Measurements from ENCODE around the gene CDA. TPM values are rescaled to one million over a fixed set of nuclear protein-coding genes. Genes with fewer than 3 reads are reported as not detected.

Gene CDA
- total RNA-seq, 5 donors from 2014 or later (not counting 1 experiment from before 2014, with no cell fraction given) = 0.35 TPM; not detected in 4

- WGBS (ENCODE audit: insufficient coverage) = 68% methylated on average over 7 of the region's 7 CpGs
- ChIA-PET POLR2A (no interaction called here), CTCF (no interaction called here)
- Histone ChIP-seq H3K9me3 (no peaks in the 10 kb centered on the region), H3K4me1 (ENCODE audit: control insufficient read depth in 1 of 2, extremely low read depth in 1 of 2, insufficient read depth in 2 of 2, low read length in 2 of 2) (peaks cover 0 to 8% of the 10 kb centered on the region in 2 experiments), H3K27me3 (replicated peaks in 1 of 2; ENCODE audit: control insufficient read depth in 2 of 2, extremely low read depth in 1 of 2, insufficient read depth in 2 of 2, low read length in 1 of 2) (peaks cover 6 to 68% of the 10 kb centered on the region in 2 experiments), H3K36me3 (ENCODE audit: control insufficient read depth in 2 of 2, extremely low read depth in 1 of 2, insufficient read depth in 1 of 2, low read length in 1 of 2) (no peaks in the 10 kb centered on the region), H3K4me3 (ENCODE audit: control insufficient read depth in 1 of 2, extremely low read depth in 1 of 2, low read length in 1 of 2) (no peak overlapping the region), H3K27ac (ENCODE audit: low read length) (no peak overlapping the region)
- Mint-ChIP-seq H3K4me1 (peaks cover 0 to 3% (median 2%) of the 10 kb centered on the region in 3 donors), H3K36me3 (no peaks in the 10 kb centered on the region), H3K27ac (no peak overlapping the region), H3K9me3 (no peaks in the 10 kb centered on the region), H3K27me3 (peaks cover 17 to 40% of the 10 kb centered on the region in 2 donors), H3K4me3 (no peak overlapping the region)
- no peak for DNase-seq
- no peak for ATAC-seq (replicated peaks in 1 of 4)
Measured at GRCh38 chr1:20555025-20555757, 33.7 kb upstream of the CDA start.

- Mint-ChIP-seq H3K4me3 (no peak overlapping the region), H3K27me3 (peaks cover 19 to 42% of the 10 kb centered on the region in 2 donors), H3K27ac (no peak overlapping the region), H3K36me3 (no peaks in the 10 kb centered on the region), H3K4me1 (peaks cover 0 to 3% (median 2%) of the 10 kb centered on the region in 3 donors), H3K9me3 (no peaks in the 10 kb centered on the region)
- no peaks in the 10 kb centered on the region for H3K9me3 ChIP-seq
- DNase-seq = no peak
- no peaks in the 10 kb centered on the region for H3K36me3 ChIP-seq (ENCODE audit: control insufficient read depth in 2 of 2, extremely low read depth in 1 of 2, insufficient read depth in 1 of 2, low read length in 1 of 2)
- ChIA-PET CTCF (no interaction called here), POLR2A (no interaction called here)
- WGBS (ENCODE audit: insufficient coverage) = 50% methylated on average over 1 of the region's 4 CpGs
- peaks cover 0 to 8% of the 10 kb centered on the region in 2 experiments for H3K4me1 ChIP-seq (ENCODE audit: control insufficient read depth in 1 of 2, extremely low read depth in 1 of 2, insufficient read depth in 2 of 2, low read length in 2 of 2)
- no peak overlapping the region for H3K4me3 ChIP-seq (ENCODE audit: control insufficient read depth in 1 of 2, extremely low read depth in 1 of 2, low read length in 1 of 2)
- H3K27ac ChIP-seq (ENCODE audit: low read length) = no peak overlapping the region
- H3K27me3 ChIP-seq (replicated peaks in 1 of 2; ENCODE audit: control insufficient read depth in 2 of 2, extremely low read depth in 1 of 2, insufficient read depth in 2 of 2, low read length in 1 of 2) = peaks cover 6 to 67% of the 10 kb centered on the region in 2 experiments
- ATAC-seq (replicated peaks in 1 of 4) = no peak
Measured at GRCh38 chr1:20555758-20556120, 33.2 kb upstream of the CDA start.

GRCh38 chr1:20558191-20558590 lies 30.7 kb upstream of the CDA start:
- no peaks in the 10 kb centered on the region for H3K4me1 ChIP-seq (ENCODE audit: control insufficient read depth in 1 of 2, extremely low read depth in 1 of 2, insufficient read depth in 2 of 2, low read length in 2 of 2)
- H3K4me3 ChIP-seq (ENCODE audit: control insufficient read depth in 1 of 2, extremely low read depth in 1 of 2, low read length in 1 of 2) = no peak overlapping the region
- WGBS (ENCODE audit: insufficient coverage) = no CpG with 5 or more reads among the region's 5 CpGs
- ATAC-seq (replicated peaks in 1 of 4) = no peak
- DNase-seq = no peak
- H3K9me3 Mint-ChIP-seq = no peaks in the 10 kb centered on the region
- CTCF ChIA-PET = no interaction called here
- peaks cover 30 to 46% of the 10 kb centered on the region in 2 donors for H3K27me3 Mint-ChIP-seq
- H3K4me1 Mint-ChIP-seq = peaks cover 0 to 3% (median 2%) of the 10 kb centered on the region in 3 donors
- no peaks in the 10 kb centered on the region for H3K9me3 ChIP-seq
- POLR2A ChIA-PET = no interaction called here
- no peaks in the 10 kb centered on the region for H3K36me3 ChIP-seq (ENCODE audit: control insufficient read depth in 2 of 2, extremely low read depth in 1 of 2, insufficient read depth in 1 of 2, low read length in 1 of 2)
- H3K27ac ChIP-seq (ENCODE audit: low read length) = no peak overlapping the region
- no peak overlapping the region for H3K27ac Mint-ChIP-seq
- H3K4me3 Mint-ChIP-seq = no peak overlapping the region
- H3K27me3 ChIP-seq (replicated peaks in 1 of 2; ENCODE audit: control insufficient read depth in 2 of 2, extremely low read depth in 1 of 2, insufficient read depth in 2 of 2, low read length in 1 of 2) = peaks cover 8 to 59% of the 10 kb centered on the region in 2 experiments
- H3K36me3 Mint-ChIP-seq = no peaks in the 10 kb centered on the region

DNA sequence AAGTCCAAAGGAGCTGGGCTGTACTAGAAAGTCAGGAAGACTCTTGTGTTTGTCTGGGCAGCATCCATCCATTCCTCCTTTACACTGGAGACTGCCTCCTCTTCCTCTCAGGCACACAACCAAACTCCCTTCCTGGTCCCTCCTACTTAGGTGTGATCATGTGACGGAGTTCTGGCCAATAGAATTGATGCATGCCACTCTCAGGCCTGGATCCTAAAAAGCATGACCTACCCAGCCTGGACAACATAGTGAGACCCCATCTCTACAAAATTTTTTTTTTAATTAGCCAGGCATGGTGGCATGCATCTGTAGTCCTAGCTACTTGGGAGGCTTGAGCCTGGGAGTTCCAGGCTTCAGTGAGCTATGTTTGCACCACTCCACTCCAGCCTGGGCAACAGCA lies 27.9 kb upstream of the CDA start:
- Mint-ChIP-seq H3K9me3 (no peaks in the 10 kb centered on the region), H3K27ac (no peak overlapping the region), H3K36me3 (no peaks in the 10 kb centered on the region), H3K4me3 (no peak overlapping the region), H3K27me3 (peaks cover 33 to 45% of the 10 kb centered on the region in 2 donors), H3K4me1 (no peaks in the 10 kb centered on the region)
- peaks cover 4 to 50% of the 10 kb centered on the region in 2 experiments for H3K27me3 ChIP-seq (replicated peaks in 1 of 2; ENCODE audit: control insufficient read depth in 2 of 2, extremely low read depth in 1 of 2, insufficient read depth in 2 of 2, low read length in 1 of 2)
- no peaks in the 10 kb centered on the region for H3K36me3 ChIP-seq (ENCODE audit: control insufficient read depth in 2 of 2, extremely low read depth in 1 of 2, insufficient read depth in 1 of 2, low read length in 1 of 2)
- H3K4me1 ChIP-seq (ENCODE audit: control insufficient read depth in 1 of 2, extremely low read depth in 1 of 2, insufficient read depth in 2 of 2, low read length in 2 of 2) = no peaks in the 10 kb centered on the region
- ATAC-seq (replicated peaks in 1 of 4) (no peak), DNase-seq (no peak)
- 71% methylated on average over 1 of the region's 1 CpG for WGBS (ENCODE audit: insufficient coverage)
- POLR2A ChIA-PET = no interaction called here
- no peak overlapping the region for H3K27ac ChIP-seq (ENCODE audit: low read length)
- no peaks in the 10 kb centered on the region for H3K9me3 ChIP-seq
- CTCF ChIA-PET = no interaction called here
- H3K4me3 ChIP-seq (ENCODE audit: control insufficient read depth in 1 of 2, extremely low read depth in 1 of 2, low read length in 1 of 2) = no peak overlapping the region

DNA sequence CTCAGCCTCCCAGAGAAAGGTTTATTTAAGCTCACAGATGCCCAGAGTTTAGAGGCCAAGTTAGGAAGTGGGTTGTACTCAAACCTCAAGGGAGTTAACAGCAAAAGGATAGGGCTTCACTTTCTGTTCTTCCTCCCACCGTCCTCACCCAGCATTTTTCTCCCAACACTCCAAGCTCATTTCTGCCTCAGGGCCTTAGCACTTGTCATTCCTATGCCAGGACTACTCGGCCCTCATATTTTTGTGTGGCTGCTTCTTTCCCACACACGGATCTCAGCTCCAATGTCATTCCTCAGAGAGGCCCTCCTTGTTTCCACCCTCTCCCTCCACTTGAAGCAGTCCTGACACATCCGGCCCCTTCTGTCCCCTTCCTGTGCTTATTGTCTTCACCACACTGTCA lies 23.7 kb upstream of the CDA start:
- Histone ChIP-seq H3K36me3 (ENCODE audit: control insufficient read depth in 2 of 2, extremely low read depth in 1 of 2, insufficient read depth in 1 of 2, low read length in 1 of 2) (no peaks in the 10 kb centered on the region), H3K27ac (ENCODE audit: low read length) (no peak overlapping the region), H3K9me3 (no peaks in the 10 kb centered on the region), H3K27me3 (replicated peaks in 1 of 2; ENCODE audit: control insufficient read depth in 2 of 2, extremely low read depth in 1 of 2, insufficient read depth in 2 of 2, low read length in 1 of 2) (peaks cover 8 to 50% of the 10 kb centered on the region in 2 experiments), H3K4me1 (ENCODE audit: control insufficient read depth in 1 of 2, extremely low read depth in 1 of 2, insufficient read depth in 2 of 2, low read length in 2 of 2) (no peaks in the 10 kb centered on the region), H3K4me3 (ENCODE audit: control insufficient read depth in 1 of 2, extremely low read depth in 1 of 2, low read length in 1 of 2) (no peak overlapping the region)
- H3K4me3 Mint-ChIP-seq = no peak overlapping the region
- H3K36me3 Mint-ChIP-seq = no peaks in the 10 kb centered on the region
- H3K27ac Mint-ChIP-seq = no peak overlapping the region
- H3K27me3 Mint-ChIP-seq = peaks cover 42 to 54% of the 10 kb centered on the region in 2 donors
- no peaks in the 10 kb centered on the region for H3K4me1 Mint-ChIP-seq
- POLR2A ChIA-PET = no interaction called here
- DNase-seq (no peak), ATAC-seq (replicated peaks in 1 of 4) (no peak)
- CTCF ChIA-PET = no interaction called here
- WGBS (ENCODE audit: insufficient coverage) = 63% methylated on average over 4 of the region's 4 CpGs
- H3K9me3 Mint-ChIP-seq = no peaks in the 10 kb centered on the region

GRCh38 chr1:20569523-20570098 lies 19.3 kb upstream of the CDA start:
- POLR2A ChIA-PET = no interaction called here
- no peaks in the 10 kb centered on the region for H3K36me3 Mint-ChIP-seq
- no peaks in the 10 kb centered on the region for H3K9me3 ChIP-seq
- H3K4me1 ChIP-seq (ENCODE audit: control insufficient read depth in 1 of 2, extremely low read depth in 1 of 2, insufficient read depth in 2 of 2, low read length in 2 of 2) = no peaks in the 10 kb centered on the region
- peaks cover 9 to 35% of the 10 kb centered on the region in 2 experiments for H3K27me3 ChIP-seq (replicated peaks in 1 of 2; ENCODE audit: control insufficient read depth in 2 of 2, extremely low read depth in 1 of 2, insufficient read depth in 2 of 2, low read length in 1 of 2)
- no peak overlapping the region for H3K27ac Mint-ChIP-seq
- CTCF ChIA-PET = no interaction called here
- peaks cover 0 to 3% (median 0%) of the 10 kb centered on the region in 3 donors for H3K9me3 Mint-ChIP-seq
- H3K4me3 ChIP-seq (ENCODE audit: control insufficient read depth in 1 of 2, extremely low read depth in 1 of 2, low read length in 1 of 2) = no peak overlapping the region
- ATAC-seq (replicated peaks in 1 of 4) = no peak
- peaks cover 42 to 45% of the 10 kb centered on the region in 2 donors for H3K27me3 Mint-ChIP-seq
- WGBS (ENCODE audit: insufficient coverage) = no CpG with 5 or more reads among the region's 4 CpGs
- no peak for DNase-seq
- H3K27ac ChIP-seq (ENCODE audit: low read length) = no peak overlapping the region
- peaks cover 0 to 10% (median 2%) of the 10 kb centered on the region in 3 donors for H3K4me1 Mint-ChIP-seq
- H3K36me3 ChIP-seq (ENCODE audit: control insufficient read depth in 2 of 2, extremely low read depth in 1 of 2, insufficient read depth in 1 of 2, low read length in 1 of 2) = no peaks in the 10 kb centered on the region
- no peak overlapping the region for H3K4me3 Mint-ChIP-seq

All from T-cell (primary cell).